HL-60 (cell line): Measurements from ENCODE around the gene HLA-G.

Experiments
- CTCF ChIP-seq: IDR thresholded peaks from one replicate; pipeline ENCODE4 v1.5.1; 2011; ENCODE audit warnings: low read length, control low read depth, inconsistent platforms; ENCODE audit not compliant: insufficient read depth
- GABPA ChIP-seq: IDR thresholded peaks from 2 replicates; pipeline ENCODE4 v1.6.1; 2012; ENCODE audit warnings: low read depth
- POLR2AphosphoS5 ChIP-seq: IDR thresholded peaks from 2 replicates; pipeline ENCODE4 v1.6.1; 2012; ENCODE audit warnings: low read depth
- SPI1 ChIP-seq: IDR thresholded peaks from 2 replicates; pipeline ENCODE4 v1.6.1; 2012; ENCODE audit warnings: low read depth, mild to moderate bottlenecking, borderline replicate concordance
- TF ChIP-seq, protein P1 (sequence below): IDR thresholded peaks from 2 replicates; pipeline ENCODE4 v1.6.1; 2012; ENCODE audit warnings: low read depth; ENCODE audit not compliant: insufficient replicate concordance

GRCh38 chr6:29831776-29832175 lies 4.2 kb downstream of the HLA-G start:
- no peak for TF ChIP-seq CTCF
- no peak for TF ChIP-seq POLR2AphosphoS5
- no peak for TF ChIP-seq SPI1
- TF ChIP-seq, protein P1, sequence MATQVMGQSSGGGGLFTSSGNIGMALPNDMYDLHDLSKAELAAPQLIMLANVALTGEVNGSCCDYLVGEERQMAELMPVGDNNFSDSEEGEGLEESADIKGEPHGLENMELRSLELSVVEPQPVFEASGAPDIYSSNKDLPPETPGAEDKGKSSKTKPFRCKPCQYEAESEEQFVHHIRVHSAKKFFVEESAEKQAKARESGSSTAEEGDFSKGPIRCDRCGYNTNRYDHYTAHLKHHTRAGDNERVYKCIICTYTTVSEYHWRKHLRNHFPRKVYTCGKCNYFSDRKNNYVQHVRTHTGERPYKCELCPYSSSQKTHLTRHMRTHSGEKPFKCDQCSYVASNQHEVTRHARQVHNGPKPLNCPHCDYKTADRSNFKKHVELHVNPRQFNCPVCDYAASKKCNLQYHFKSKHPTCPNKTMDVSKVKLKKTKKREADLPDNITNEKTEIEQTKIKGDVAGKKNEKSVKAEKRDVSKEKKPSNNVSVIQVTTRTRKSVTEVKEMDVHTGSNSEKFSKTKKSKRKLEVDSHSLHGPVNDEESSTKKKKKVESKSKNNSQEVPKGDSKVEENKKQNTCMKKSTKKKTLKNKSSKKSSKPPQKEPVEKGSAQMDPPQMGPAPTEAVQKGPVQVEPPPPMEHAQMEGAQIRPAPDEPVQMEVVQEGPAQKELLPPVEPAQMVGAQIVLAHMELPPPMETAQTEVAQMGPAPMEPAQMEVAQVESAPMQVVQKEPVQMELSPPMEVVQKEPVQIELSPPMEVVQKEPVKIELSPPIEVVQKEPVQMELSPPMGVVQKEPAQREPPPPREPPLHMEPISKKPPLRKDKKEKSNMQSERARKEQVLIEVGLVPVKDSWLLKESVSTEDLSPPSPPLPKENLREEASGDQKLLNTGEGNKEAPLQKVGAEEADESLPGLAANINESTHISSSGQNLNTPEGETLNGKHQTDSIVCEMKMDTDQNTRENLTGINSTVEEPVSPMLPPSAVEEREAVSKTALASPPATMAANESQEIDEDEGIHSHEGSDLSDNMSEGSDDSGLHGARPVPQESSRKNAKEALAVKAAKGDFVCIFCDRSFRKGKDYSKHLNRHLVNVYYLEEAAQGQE = no peak
- TF ChIP-seq GABPA = no peak
